Measurements from ENCODE around the gene DSC2.
"Not testable (repeated sequence)": the region's sequence is repeated elsewhere in the genome, so short reads cannot be mapped to it uniquely, and the experiment has no call there.

DNA sequence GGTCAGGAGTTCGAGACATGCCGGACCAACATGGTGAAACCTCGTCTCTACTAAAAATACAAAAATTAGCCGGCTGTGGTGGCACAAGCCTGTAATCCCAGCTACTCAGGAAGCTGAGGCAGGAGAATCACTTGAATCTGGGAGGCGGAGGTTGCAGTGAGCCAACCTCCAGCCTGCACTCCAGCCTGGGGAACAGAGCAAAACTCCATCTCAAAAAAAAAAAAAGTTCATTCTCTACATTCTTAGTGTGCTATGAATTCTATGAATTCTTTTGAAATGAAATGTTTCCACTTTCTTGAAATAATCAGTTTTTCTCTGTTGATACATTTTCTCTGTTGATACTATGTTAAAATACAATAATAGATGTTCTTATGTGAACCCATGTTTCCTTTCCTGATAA, 64.5 kb downstream of the DSC2 start:
- TF ChIP-seq POLR2A (IDR thresholded peaks at IDR 0.05; ENCODE audit: low read depth, low read length); POLR2AphosphoS5 (IDR thresholded peaks at IDR 0.05; ENCODE audit: low read depth, low read length); TAF1 (IDR thresholded peaks at IDR 0.05; ENCODE audit: borderline replicate concordance, low read depth, low read length): not testable (repeated sequence)
